ENCODE results near the gene TCP11.

- TF ChIP-seq EZH2 (conservative IDR thresholded peaks at IDR 0.05; ENCODE audit: low read depth, low read length) (no peak), ZBTB49 (CRISPR knock-in tag; IDR thresholded peaks at IDR 0.05; ENCODE audit: borderline replicate concordance) (no peak), ZNF670 (CRISPR knock-in tag; IDR thresholded peaks at IDR 0.05; ENCODE audit: borderline replicate concordance) (no peak), POLR2A (IDR thresholded peaks at IDR 0.05; ENCODE audit: insufficient read depth in 1 of 2, low read depth in 2 of 2, low read length in 2 of 2) (no peak), TCF7L2 (IDR thresholded peaks at IDR 0.05; ENCODE audit: low read depth, low read length) (no peak), EP300 (IDR thresholded peaks at IDR 0.05; ENCODE audit: low read depth in 2 of 2, low read length in 2 of 2) (no peak), EP300 (CRISPR knock-in tag; IDR thresholded peaks at IDR 0.05; ENCODE audit: borderline replicate concordance) (no peak), ZNF446 (CRISPR knock-in tag; IDR thresholded peaks at IDR 0.05) (no peak), RBFOX2 (IDR thresholded peaks at IDR 0.05; ENCODE audit: low read depth, low read length) (no peak), POLR2AphosphoS2 (IDR thresholded peaks at IDR 0.05; ENCODE audit: low read depth, low read length) (no peak)
- TF ChIP-seq, protein P1, sequence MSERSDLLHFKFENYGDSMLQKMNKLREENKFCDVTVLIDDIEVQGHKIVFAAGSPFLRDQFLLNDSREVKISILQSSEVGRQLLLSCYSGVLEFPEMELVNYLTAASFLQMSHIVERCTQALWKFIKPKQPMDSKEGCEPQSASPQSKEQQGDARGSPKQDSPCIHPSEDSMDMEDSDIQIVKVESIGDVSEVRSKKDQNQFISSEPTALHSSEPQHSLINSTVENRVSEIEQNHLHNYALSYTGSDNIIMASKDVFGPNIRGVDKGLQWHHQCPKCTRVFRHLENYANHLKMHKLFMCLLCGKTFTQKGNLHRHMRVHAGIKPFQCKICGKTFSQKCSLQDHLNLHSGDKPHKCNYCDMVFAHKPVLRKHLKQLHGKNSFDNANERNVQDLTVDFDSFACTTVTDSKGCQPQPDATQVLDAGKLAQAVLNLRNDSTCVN (CRISPR knock-in tag; IDR thresholded peaks at IDR 0.05; ENCODE audit: borderline replicate concordance), result no peak
- TF ChIP-seq, protein P2, sequence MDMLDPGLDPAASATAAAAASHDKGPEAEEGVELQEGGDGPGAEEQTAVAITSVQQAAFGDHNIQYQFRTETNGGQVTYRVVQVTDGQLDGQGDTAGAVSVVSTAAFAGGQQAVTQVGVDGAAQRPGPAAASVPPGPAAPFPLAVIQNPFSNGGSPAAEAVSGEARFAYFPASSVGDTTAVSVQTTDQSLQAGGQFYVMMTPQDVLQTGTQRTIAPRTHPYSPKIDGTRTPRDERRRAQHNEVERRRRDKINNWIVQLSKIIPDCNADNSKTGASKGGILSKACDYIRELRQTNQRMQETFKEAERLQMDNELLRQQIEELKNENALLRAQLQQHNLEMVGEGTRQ (IDR thresholded peaks at IDR 0.05; ENCODE audit: low read depth, low read length), result no peak
- TF ChIP-seq, protein P2 (CRISPR knock-in tag; IDR thresholded peaks at IDR 0.05; ENCODE audit: borderline replicate concordance), result no peak
Observed at GRCh38 chr6:35147486-35147885, 6.3 kb upstream of the TCP11 start.

Measured in HepG2 (cell line).